ENCODE data around the gene HOXB7. TPM values are rescaled to one million over a fixed set of nuclear protein-coding genes. Genes with fewer than 3 reads are reported as not detected.

The HOXB7 gene
- polyA plus RNA-seq, 3 donors: not detected

GRCh38 chr17:48562934-48563333 lies 47.9 kb downstream of the HOXB7 start:
- peaks cover 2% of the 10 kb centered on the region for H3K4me1 Mint-ChIP-seq
- peaks cover 26 to 58% of the 10 kb centered on the region in 2 donors for H3K27me3 ChIP-seq (ENCODE audit: control insufficient read depth in 2 of 2, insufficient read depth in 2 of 2, low read length in 2 of 2)
- DNase-seq: no peak
- H2AFZ ChIP-seq (ENCODE audit: insufficient read depth, low read depth, low read length, poor library complexity, severe bottlenecking): no peak overlapping the region
- no peaks in the 10 kb centered on the region for H3K79me2 ChIP-seq (ENCODE audit: insufficient read depth, low read length)
- no peak overlapping the region for H3K27ac ChIP-seq (ENCODE audit: low read depth in 1 of 2, low read length in 2 of 2)
- no peak for TF ChIP-seq CTCF (IDR thresholded peaks at IDR 0.05)
- H3K4me1 ChIP-seq (ENCODE audit: control insufficient read depth in 1 of 2, insufficient read depth in 2 of 2, low read length in 2 of 2): no peaks in the 10 kb centered on the region
- 90% methylated on average over 2 of the region's 5 CpGs for WGBS (ENCODE audit: insufficient coverage)
- H3K36me3 ChIP-seq (replicated peaks in 1 of 2; ENCODE audit: control insufficient read depth in 1 of 2, insufficient read depth in 2 of 2, low read length in 2 of 2): no peaks in the 10 kb centered on the region
- H3K4me2 ChIP-seq (replicated peaks; ENCODE audit: extremely low read depth, low read length, poor library complexity, severe bottlenecking): no peak overlapping the region
- H4K20me1 ChIP-seq (ENCODE audit: insufficient read depth, low read length): no peaks in the 10 kb centered on the region
- H3K27me3 Mint-ChIP-seq (ENCODE audit: low read depth in 3 of 3): peaks cover 33 to 39% (median 35%) of the 10 kb centered on the region in 3 donors
- no peak overlapping the region for H3K9ac ChIP-seq (ENCODE audit: insufficient read depth, low read length, poor library complexity, severe bottlenecking)
- peaks cover 0 to 4% (median 0%) of the 10 kb centered on the region in 7 donors for H3K9me3 Mint-ChIP-seq
- H3K27ac Mint-ChIP-seq: no peak overlapping the region
- H3K4me3 Mint-ChIP-seq: peak overlapping the region in 1 of 2 donors; percentile 52
- H3K36me3 Mint-ChIP-seq: peaks cover 0 to 5% of the 10 kb centered on the region in 2 donors
- H3K4me3 ChIP-seq (replicated peaks in 1 of 3; ENCODE audit: low read depth in 2 of 3, low read length in 3 of 3): no peak overlapping the region
- intact Hi-C loops (cut with micrococcal nuclease): no loop called here
- H3K9me3 ChIP-seq (replicated peaks in 1 of 2; ENCODE audit: control insufficient read depth in 1 of 2, insufficient read depth in 1 of 2, low read length in 2 of 2): no peaks in the 10 kb centered on the region

GRCh38 chr17:48561884-48562810 lies 48.7 kb downstream of the HOXB7 start:
- no peak overlapping the region for H3K9ac ChIP-seq (ENCODE audit: insufficient read depth, low read length, poor library complexity, severe bottlenecking)
- Mint-ChIP-seq H3K4me3 (peak overlapping the region in 1 of 2 donors; percentile 52), H3K9me3 (peaks cover 0 to 4% (median 0%) of the 10 kb centered on the region in 7 donors), H3K36me3 (peaks cover 0 to 6% of the 10 kb centered on the region in 2 donors), H3K27me3 (ENCODE audit: low read depth in 3 of 3) (peaks cover 39 to 45% (median 40%) of the 10 kb centered on the region in 3 donors), H3K4me1 (peaks cover 2% of the 10 kb centered on the region), H3K27ac (no peak overlapping the region)
- no peaks in the 10 kb centered on the region for H3K9me3 ChIP-seq (replicated peaks in 1 of 2; ENCODE audit: control insufficient read depth in 1 of 2, insufficient read depth in 1 of 2, low read length in 2 of 2)
- no peaks in the 10 kb centered on the region for H3K79me2 ChIP-seq (ENCODE audit: insufficient read depth, low read length)
- intact Hi-C loops (cut with micrococcal nuclease): no loop called here
- no peaks in the 10 kb centered on the region for H3K4me1 ChIP-seq (ENCODE audit: control insufficient read depth in 1 of 2, insufficient read depth in 2 of 2, low read length in 2 of 2)
- H4K20me1 ChIP-seq (ENCODE audit: insufficient read depth, low read length): no peaks in the 10 kb centered on the region
- no peak for DNase-seq
- peak; percentile 14 for TF ChIP-seq CTCF (IDR thresholded peaks at IDR 0.05)
- H3K4me2 ChIP-seq (replicated peaks; ENCODE audit: extremely low read depth, low read length, poor library complexity, severe bottlenecking): no peak overlapping the region
- H3K36me3 ChIP-seq (replicated peaks in 1 of 2; ENCODE audit: control insufficient read depth in 1 of 2, insufficient read depth in 2 of 2, low read length in 2 of 2): no peaks in the 10 kb centered on the region
- no peak overlapping the region for H3K27ac ChIP-seq (ENCODE audit: low read depth in 1 of 2, low read length in 2 of 2)
- WGBS (ENCODE audit: insufficient coverage): 83% methylated on average over 7 of the region's 15 CpGs
- no peak overlapping the region for H2AFZ ChIP-seq (ENCODE audit: insufficient read depth, low read depth, low read length, poor library complexity, severe bottlenecking)
- no peak overlapping the region for H3K4me3 ChIP-seq (replicated peaks in 1 of 3; ENCODE audit: low read depth in 2 of 3, low read length in 3 of 3)
- H3K27me3 ChIP-seq (ENCODE audit: control insufficient read depth in 2 of 2, insufficient read depth in 2 of 2, low read length in 2 of 2): peaks cover 22 to 58% of the 10 kb centered on the region in 2 donors

Data from CD14-positive monocyte (primary cell).